Rectal smooth muscle tissue (tissue), 1 donor: Measurements from ENCODE around the gene HNRNPA0.

Experiments
- H3K27ac ChIP-seq: one replicate; pipeline ENCODE4 v1.7.0; 2013; ENCODE audit warnings: low read depth, low read length, inconsistent platforms
- H3K27me3 ChIP-seq: one replicate; pipeline ENCODE4 v1.7.0; 2013; ENCODE audit warnings: low read length; ENCODE audit not compliant: control insufficient read depth, insufficient read depth
- H3K36me3 ChIP-seq: one replicate; pipeline ENCODE4 v1.7.0; 2013; ENCODE audit warnings: low read length; ENCODE audit not compliant: control insufficient read depth, insufficient read depth
- H3K4me1 ChIP-seq: one replicate; pipeline ENCODE4 v1.7.0; 2013; ENCODE audit warnings: low read length; ENCODE audit not compliant: control insufficient read depth, insufficient read depth
- H3K4me3 ChIP-seq: one replicate; pipeline ENCODE4 v1.7.0; 2013; ENCODE audit warnings: low read length
- H3K9ac ChIP-seq: one replicate; pipeline ENCODE4 v1.7.0; 2013; ENCODE audit warnings: low read length

Gene HNRNPA0

DNA sequence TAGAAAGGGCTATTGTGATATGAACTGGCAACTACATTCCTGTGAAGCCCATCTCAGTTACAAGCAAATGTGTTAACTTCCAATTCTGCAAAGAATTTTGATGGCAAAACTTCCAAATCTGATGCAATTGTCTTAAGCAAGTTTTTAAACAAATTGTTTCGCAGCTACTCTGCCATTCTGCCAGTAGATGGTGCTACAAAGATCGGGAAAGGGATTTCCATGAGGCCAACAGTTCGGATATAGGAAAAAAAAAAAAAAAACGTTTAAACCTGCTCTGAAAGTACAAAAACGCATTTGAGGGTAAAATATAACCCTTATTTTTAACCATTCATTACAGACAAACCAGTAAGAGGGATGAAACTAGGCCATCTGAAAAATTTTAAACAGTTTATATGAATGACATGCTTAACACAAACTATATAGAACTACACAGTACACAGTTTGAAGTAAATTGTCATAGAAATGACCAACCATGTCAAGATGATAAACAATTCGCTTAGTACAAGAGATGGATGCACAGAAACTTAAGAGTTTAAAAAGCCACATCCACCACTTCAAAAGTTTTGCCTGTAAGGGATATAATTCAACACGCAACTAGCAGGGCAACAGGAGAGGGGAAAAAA is 2.2 kb downstream of the HNRNPA0 start:
- H3K36me3 ChIP-seq = no peaks in the 10 kb centered on the region
- peak overlapping the region; percentile 24 for H3K9ac ChIP-seq
- peak overlapping the region; percentile 99 for H3K27ac ChIP-seq
- peak overlapping the region; percentile 97 for H3K4me3 ChIP-seq
- H3K4me1 ChIP-seq = peaks cover 9% of the 10 kb centered on the region
- no peaks in the 10 kb centered on the region for H3K27me3 ChIP-seq

GRCh38 chr5:137750436-137750835 is 3.7 kb downstream of the HNRNPA0 start:
- H3K27me3 ChIP-seq = no peaks in the 10 kb centered on the region
- H3K4me1 ChIP-seq = peaks cover 9% of the 10 kb centered on the region
- no peak overlapping the region for H3K9ac ChIP-seq
- no peak overlapping the region for H3K27ac ChIP-seq
- H3K4me3 ChIP-seq = no peak overlapping the region
- no peaks in the 10 kb centered on the region for H3K36me3 ChIP-seq

DNA sequence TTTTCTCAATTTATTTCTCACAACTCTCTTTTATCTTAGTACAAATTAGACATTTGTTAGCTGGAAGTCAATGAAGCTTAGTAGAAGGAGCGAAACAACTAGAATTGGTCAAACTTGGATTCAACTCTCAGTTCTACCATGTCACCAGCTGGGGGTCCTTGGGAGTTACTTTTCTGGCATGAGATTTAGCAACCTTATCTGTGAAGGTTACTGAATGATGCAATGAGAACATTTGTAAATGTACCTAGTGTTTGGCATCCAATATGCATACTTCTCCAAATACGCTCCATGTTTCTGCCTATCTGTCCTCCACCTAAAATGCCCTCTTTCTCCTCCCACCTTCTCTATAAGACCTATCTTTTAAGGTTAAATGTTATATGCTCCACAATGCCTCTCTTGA is 6.3 kb downstream of the HNRNPA0 start:
- Histone ChIP-seq H3K4me3 (no peak overlapping the region), H3K27me3 (no peaks in the 10 kb centered on the region), H3K4me1 (peaks cover 9% of the 10 kb centered on the region), H3K27ac (no peak overlapping the region), H3K9ac (no peak overlapping the region), H3K36me3 (no peaks in the 10 kb centered on the region)

GRCh38 chr5:137743031-137743640 is 11.0 kb downstream of the HNRNPA0 start:
- no peak overlapping the region for H3K4me3 ChIP-seq
- H3K4me1 ChIP-seq = no peaks in the 10 kb centered on the region
- H3K27ac ChIP-seq = no peak overlapping the region
- H3K36me3 ChIP-seq = no peaks in the 10 kb centered on the region
- no peak overlapping the region for H3K9ac ChIP-seq
- no peaks in the 10 kb centered on the region for H3K27me3 ChIP-seq

- no peaks in the 10 kb centered on the region for H3K27me3 ChIP-seq
- no peaks in the 10 kb centered on the region for H3K4me1 ChIP-seq
These were observed 12.4 kb downstream of the HNRNPA0 start for GRCh38 chr5:137741718-137742117.

GRCh38 chr5:137739737-137740136 is 14.4 kb downstream of the HNRNPA0 start:
- Histone ChIP-seq H3K36me3 (no peaks in the 10 kb centered on the region), H3K27ac (no peak overlapping the region), H3K4me3 (no peak overlapping the region), H3K27me3 (no peaks in the 10 kb centered on the region), H3K9ac (no peak overlapping the region), H3K4me1 (no peaks in the 10 kb centered on the region)

More at GRCh38 chr5:137741718-137742117, 12.4 kb downstream of the HNRNPA0 start:
- Histone ChIP-seq H3K4me3 (no peak overlapping the region), H3K27ac (no peak overlapping the region), H3K36me3 (no peaks in the 10 kb centered on the region), H3K9ac (no peak overlapping the region)

DNA sequence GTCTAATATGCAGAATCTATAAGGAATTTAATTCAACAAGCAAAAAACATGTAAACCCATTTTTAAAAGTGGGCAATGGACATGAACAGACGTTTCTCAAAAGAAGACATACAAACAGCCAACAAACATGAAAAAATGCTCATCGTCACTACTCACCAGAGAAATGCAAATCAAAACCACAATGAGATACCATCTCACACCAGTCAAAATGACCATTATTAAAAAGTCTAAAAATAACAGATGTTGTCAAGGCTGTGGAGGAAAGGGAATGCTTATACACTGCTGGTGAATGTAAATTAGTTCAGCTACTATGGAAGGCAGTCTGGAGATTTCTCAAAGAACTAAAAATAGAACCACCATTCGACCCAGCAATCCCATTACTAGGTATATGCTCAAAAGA is 15.2 kb downstream of the HNRNPA0 start:
- Histone ChIP-seq H3K4me1 (no peaks in the 10 kb centered on the region), H3K36me3 (no peaks in the 10 kb centered on the region), H3K27me3 (no peaks in the 10 kb centered on the region), H3K27ac (no peak overlapping the region), H3K4me3 (no peak overlapping the region), H3K9ac (no peak overlapping the region)

DNA sequence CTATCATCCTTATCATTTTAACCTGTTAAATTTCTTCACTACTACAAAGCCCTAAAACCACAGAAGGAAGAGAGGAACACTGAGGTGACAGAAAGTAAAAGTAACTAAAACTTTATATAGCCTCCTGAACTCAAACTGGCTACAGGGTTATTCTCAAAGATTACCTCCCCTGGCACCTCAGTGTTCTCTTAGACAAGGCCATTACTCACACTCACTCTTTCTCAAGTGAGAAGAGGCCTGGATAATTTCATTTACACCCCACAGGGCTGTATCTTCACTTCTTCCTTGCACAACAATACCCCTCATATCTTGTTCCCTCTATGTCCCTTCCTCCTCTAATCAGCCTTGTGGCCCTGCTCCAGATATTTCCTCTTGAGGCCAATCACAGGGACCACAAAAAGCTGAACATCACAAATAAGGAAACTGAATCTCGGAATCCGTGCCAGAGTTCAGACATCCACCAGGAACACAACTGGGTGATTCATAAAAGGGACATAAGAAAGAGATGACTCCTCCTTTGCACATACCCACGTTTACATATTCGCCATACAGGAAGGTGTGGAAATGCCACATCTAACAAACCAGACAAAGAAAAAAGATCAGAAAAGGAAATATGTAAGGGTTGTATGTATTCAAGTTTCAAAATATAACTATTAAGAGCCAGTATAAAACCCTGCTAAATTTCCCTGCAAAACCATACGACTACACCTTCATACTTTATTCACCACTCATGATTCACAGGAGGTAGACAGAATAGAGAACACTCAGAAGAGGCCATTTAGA is 16.6 kb downstream of the HNRNPA0 start:
- Histone ChIP-seq H3K27ac (no peak overlapping the region), H3K27me3 (no peaks in the 10 kb centered on the region), H3K36me3 (no peaks in the 10 kb centered on the region), H3K9ac (no peak overlapping the region), H3K4me1 (no peaks in the 10 kb centered on the region), H3K4me3 (no peak overlapping the region)

- no peak overlapping the region for H3K4me3 ChIP-seq
- no peak overlapping the region for H3K9ac ChIP-seq
- no peaks in the 10 kb centered on the region for H3K4me1 ChIP-seq
- H3K36me3 ChIP-seq = no peaks in the 10 kb centered on the region
- no peak overlapping the region for H3K27ac ChIP-seq
- no peaks in the 10 kb centered on the region for H3K27me3 ChIP-seq
These were observed 17.7 kb downstream of the HNRNPA0 start for GRCh38 chr5:137736496-137736895.

DNA sequence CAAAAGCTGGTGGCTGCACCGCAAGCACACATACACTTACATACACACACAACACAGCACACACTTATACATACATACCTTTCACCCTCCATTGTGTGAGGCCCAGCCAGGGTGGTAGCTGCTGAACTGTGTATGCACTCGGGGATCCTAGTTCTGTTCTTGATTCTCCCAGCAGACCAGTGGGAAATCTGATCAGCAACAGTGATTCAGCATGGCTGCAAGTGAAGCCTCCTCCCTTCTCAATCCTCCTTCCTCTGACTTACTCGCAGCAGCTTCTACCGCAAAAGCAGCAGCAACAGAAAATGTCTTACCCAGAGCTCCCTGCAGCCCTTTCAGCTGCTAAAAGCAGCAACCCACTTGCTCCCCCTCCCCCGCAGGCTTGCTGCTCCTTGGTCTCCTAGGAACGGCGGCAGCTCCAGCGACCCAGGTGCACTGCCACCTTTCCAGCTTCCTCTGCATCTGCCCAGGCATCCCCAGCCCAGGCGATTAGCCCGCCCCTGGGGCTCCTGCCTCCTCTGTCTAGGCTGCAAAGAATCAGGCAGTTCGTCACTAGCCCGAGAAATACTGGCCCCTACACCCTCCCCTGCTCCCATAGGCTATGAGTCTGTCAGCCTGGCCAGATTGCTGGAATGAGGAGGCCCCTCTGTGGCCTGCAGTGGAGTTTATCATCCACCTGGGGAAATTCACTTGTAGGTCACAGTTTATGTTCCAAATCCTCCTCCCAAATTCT is 18.4 kb downstream of the HNRNPA0 start, which contains the start of gene KLHL3:
Gene KLHL3 (minus strand): TSS at position 535 of the 730 bp plus-strand sequence. CDS start 443 bp downstream, at position 92.
- Histone ChIP-seq H3K9ac (no peak within 1 kb of the TSS), H3K4me1 (no peaks in the 10 kb centered on the region), H3K4me3 (peak within 1 kb of the TSS; percentile 58), H3K36me3 (no peaks in the 10 kb centered on the region), H3K27me3 (no peaks in the 10 kb centered on the region), H3K27ac (no peak within 1 kb of the TSS)

GRCh38 chr5:137734962-137735554 is 19.1 kb downstream of the HNRNPA0 start:
- Histone ChIP-seq H3K27ac (no peak overlapping the region), H3K36me3 (no peaks in the 10 kb centered on the region), H3K4me1 (no peaks in the 10 kb centered on the region), H3K4me3 (peak overlapping the region; percentile 58), H3K9ac (no peak overlapping the region), H3K27me3 (no peaks in the 10 kb centered on the region)

GRCh38 chr5:137734331-137734730 is 19.8 kb downstream of the HNRNPA0 start:
- Histone ChIP-seq H3K4me1 (no peaks in the 10 kb centered on the region), H3K4me3 (peak overlapping the region; percentile 58), H3K36me3 (no peaks in the 10 kb centered on the region), H3K9ac (no peak overlapping the region), H3K27me3 (no peaks in the 10 kb centered on the region), H3K27ac (no peak overlapping the region)
